Endothelial cell (in vitro differentiated cells): Measurements from ENCODE around the gene ZNF689. TPM values are rescaled to one million over a fixed set of nuclear protein-coding genes. Genes with fewer than 3 reads are reported as not detected.

ENCODE experiments used
- DNase-seq: peaks from one replicate; pipeline ENCODE4 v3.0.0; 2021; ENCODE audit warnings: low spot score
- H3K27ac Mint-ChIP-seq: one replicate; pipeline ENCODE4 v1.8.0; 2021; ENCODE audit warnings: mixed read lengths, inconsistent platforms; ENCODE audit not compliant: unreplicated experiment
- H3K27me3 Mint-ChIP-seq: one replicate; pipeline ENCODE4 v1.8.0; 2021; ENCODE audit warnings: mild to moderate bottlenecking, moderate library complexity, mixed read lengths, inconsistent platforms; ENCODE audit not compliant: unreplicated experiment
- H3K36me3 Mint-ChIP-seq: one replicate; pipeline ENCODE4 v1.8.0; 2021; ENCODE audit warnings: mild to moderate bottlenecking, low read depth, mixed read lengths, inconsistent platforms; ENCODE audit not compliant: unreplicated experiment
- H3K4me1 Mint-ChIP-seq: one replicate; pipeline ENCODE4 v1.8.0; 2021; ENCODE audit warnings: mild to moderate bottlenecking, mixed read lengths, inconsistent platforms; ENCODE audit not compliant: unreplicated experiment
- H3K4me3 Mint-ChIP-seq: one replicate; pipeline ENCODE4 v1.8.0; 2021; ENCODE audit warnings: mild to moderate bottlenecking, mixed read lengths, inconsistent platforms; ENCODE audit not compliant: unreplicated experiment
- H3K9me3 Mint-ChIP-seq: one replicate; pipeline ENCODE4 v1.8.0; 2021; ENCODE audit warnings: mixed read lengths, inconsistent platforms; ENCODE audit not compliant: unreplicated experiment
- total RNA-seq: library from RNA; stranded (reverse); fragmentation: NEBNext Ultra II Directional; extraction: Animal tissue kit (Norgen Biotek cat#: 25700); gene quantifications from one replicate; pipeline ENCODE4 v1.2.1, GENCODE V29; 2021; ENCODE audit not compliant: unreplicated experiment
- TF ChIP-seq, protein P1 (sequence below): fragments of 200-600 bp; sonication (generic); IDR thresholded peaks from one replicate; pipeline ENCODE4 v1.5.0; 2021; ENCODE audit warnings: antibody characterized with exemption; ENCODE audit not compliant: unreplicated experiment

ZNF689 gene
- total RNA-seq, 1 donor from 2014 or later: 12.0 TPM

DNA sequence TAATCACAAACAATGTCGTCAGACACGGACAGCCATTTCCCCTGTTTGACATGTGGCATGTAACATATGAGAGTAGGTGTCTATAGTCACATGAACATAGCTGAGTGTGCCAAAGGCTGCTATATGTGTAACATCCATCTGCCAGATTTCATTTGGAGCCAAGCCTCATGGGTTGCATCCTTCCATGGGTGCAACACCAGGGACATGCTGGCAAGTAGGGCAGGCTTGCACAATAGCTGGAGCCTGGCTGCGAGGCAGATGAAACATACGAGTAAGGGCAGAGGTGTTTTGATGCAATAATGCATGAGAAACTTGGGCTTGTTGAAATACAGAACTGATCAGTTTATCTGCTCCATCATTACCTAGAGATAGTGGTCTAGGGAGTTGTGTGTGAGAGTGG is 9.0 kb upstream of the ZNF689 start:
- DNase-seq: no peak
- H3K27ac Mint-ChIP-seq: no peak overlapping the region
- peaks cover 5% of the 10 kb centered on the region for H3K4me1 Mint-ChIP-seq
- no peaks in the 10 kb centered on the region for H3K27me3 Mint-ChIP-seq
- no peak overlapping the region for H3K4me3 Mint-ChIP-seq
- TF ChIP-seq, protein P1, sequence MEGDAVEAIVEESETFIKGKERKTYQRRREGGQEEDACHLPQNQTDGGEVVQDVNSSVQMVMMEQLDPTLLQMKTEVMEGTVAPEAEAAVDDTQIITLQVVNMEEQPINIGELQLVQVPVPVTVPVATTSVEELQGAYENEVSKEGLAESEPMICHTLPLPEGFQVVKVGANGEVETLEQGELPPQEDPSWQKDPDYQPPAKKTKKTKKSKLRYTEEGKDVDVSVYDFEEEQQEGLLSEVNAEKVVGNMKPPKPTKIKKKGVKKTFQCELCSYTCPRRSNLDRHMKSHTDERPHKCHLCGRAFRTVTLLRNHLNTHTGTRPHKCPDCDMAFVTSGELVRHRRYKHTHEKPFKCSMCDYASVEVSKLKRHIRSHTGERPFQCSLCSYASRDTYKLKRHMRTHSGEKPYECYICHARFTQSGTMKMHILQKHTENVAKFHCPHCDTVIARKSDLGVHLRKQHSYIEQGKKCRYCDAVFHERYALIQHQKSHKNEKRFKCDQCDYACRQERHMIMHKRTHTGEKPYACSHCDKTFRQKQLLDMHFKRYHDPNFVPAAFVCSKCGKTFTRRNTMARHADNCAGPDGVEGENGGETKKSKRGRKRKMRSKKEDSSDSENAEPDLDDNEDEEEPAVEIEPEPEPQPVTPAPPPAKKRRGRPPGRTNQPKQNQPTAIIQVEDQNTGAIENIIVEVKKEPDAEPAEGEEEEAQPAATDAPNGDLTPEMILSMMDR: no peak
- H3K9me3 Mint-ChIP-seq: no peaks in the 10 kb centered on the region
- H3K36me3 Mint-ChIP-seq: no peaks in the 10 kb centered on the region

DNA sequence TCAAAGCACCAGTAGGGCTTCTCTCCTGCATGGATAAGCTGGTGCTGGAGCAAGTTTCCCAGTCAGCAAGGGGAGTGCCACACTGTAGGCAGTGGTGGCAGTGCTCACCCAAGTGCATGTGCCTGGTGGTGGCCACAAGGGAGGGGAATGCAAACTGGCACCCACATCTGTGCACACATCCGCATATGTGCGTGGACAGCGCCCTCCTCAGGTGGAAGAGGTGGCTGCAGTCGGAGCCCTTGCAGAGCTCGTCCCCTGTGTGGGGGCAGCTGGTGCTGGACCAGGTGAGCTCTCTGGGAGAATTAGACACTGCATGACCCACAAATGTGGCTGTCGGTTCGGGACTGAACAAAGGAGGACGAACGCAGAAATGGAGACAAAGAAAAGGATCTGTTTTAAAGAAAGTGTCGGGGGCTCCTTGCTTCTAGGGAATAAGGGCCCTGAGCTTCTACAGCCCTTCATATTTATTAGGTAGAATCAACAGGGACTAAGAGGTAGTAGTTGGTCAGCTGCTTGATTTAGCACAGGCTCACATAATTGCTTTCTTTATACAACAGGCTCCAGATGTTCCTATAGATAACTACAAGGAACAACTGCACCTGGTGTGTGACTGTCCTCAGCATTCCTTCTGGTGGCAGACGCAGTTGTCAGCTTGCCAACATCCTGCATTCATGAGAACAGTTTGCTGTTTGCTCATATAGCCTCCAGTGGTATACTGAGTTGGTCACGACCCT is 5.3 kb upstream of the ZNF689 start:
- TF ChIP-seq, protein P1: peak; percentile 76
- no peaks in the 10 kb centered on the region for H3K36me3 Mint-ChIP-seq
- no peaks in the 10 kb centered on the region for H3K9me3 Mint-ChIP-seq
- no peak overlapping the region for H3K4me3 Mint-ChIP-seq
- no peak overlapping the region for H3K27ac Mint-ChIP-seq
- peaks cover 6% of the 10 kb centered on the region for H3K4me1 Mint-ChIP-seq
- DNase-seq: peak; percentile 76
- peaks cover 4% of the 10 kb centered on the region for H3K27me3 Mint-ChIP-seq

DNA sequence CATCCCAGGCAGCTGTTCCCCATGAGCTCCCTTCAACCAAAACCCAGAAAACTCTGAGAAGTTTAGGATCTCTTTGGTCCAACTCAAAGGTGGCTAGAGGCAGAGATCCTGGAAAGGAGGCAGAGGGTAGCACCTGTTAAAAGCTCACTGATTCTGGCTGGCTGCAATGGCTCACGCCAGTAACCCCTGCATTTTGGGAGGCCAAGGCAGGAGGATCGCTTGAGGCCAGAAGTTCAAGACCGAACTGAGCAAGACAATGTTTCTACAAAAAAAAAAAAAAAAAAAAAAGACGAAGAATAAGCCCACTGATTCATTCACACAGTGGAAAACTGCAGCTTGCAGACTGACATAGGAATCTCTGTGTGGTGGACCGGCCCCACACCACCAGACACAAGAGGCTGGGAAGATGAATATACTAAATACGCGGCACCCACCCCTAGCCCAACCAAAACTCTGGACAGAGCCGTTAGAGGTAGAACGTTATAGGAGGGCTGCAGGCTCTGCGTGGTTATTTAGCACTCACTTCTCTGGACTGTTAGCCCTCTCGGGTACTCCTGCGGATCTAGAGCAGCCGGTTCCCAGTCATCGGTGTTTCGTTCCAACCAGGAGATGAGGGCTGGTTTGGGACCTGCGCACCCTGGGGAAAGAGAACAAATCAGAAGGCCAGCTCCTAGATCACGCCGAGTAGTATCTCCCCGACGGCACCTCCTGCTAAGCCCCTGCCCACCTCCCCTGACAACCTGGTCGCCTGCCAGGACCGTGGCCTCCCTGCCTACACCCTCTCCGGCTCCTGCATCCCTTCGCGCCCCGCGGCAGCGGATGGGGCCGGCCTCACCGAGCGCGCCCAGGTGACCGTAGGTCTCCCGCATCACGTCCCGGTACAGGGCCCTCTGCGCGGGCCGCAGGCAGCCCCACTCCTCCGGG is 925 bp downstream of the ZNF689 start:
- Mint-ChIP-seq H3K9me3 (no peaks in the 10 kb centered on the region), H3K36me3 (peaks cover 15% of the 10 kb centered on the region), H3K27me3 (peaks cover 10% of the 10 kb centered on the region), H3K4me3 (peak overlapping the region; percentile 88), H3K4me1 (peaks cover 10% of the 10 kb centered on the region), H3K27ac (peak overlapping the region; percentile 80)
- DNase-seq: no peak
- TF ChIP-seq, protein P1: no peak

DNA sequence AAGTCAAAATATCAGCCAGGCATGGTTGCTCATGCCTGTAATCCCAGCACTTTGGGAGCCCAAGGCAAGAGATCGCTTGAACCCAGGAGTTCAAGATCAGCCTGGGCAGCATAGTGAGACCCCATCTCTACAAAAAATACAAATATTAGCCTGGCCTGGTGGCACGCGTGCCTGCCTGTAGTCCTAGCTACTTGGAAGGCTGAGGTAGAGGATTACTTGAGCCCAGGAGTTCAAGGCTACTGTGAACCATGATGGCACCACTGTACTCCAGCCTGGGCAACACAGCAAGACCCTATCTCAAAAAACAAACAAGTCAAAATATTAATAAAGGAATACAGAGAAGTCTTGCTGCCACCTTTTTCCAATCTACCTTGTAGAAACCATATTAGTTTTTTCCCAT is 4.2 kb downstream of the ZNF689 start:
- H3K4me3 Mint-ChIP-seq: no peak overlapping the region
- no peak overlapping the region for H3K27ac Mint-ChIP-seq
- TF ChIP-seq, protein P1: no peak
- peaks cover 23% of the 10 kb centered on the region for H3K36me3 Mint-ChIP-seq
- H3K9me3 Mint-ChIP-seq: no peaks in the 10 kb centered on the region
- peaks cover 9% of the 10 kb centered on the region for H3K27me3 Mint-ChIP-seq
- DNase-seq: no peak
- H3K4me1 Mint-ChIP-seq: peaks cover 10% of the 10 kb centered on the region
